GM18907 (cell line): ENCODE results near the gene MRM3.
"Not testable (repeated sequence)": the region's sequence is repeated elsewhere in the genome, so short reads cannot be mapped to it uniquely, and the experiment has no call there.

ENCODE experiments used
- ATAC-seq: cut with Tn5 transposase; IDR thresholded peaks from one replicate; pipeline ENCODE4 v1.9.1; 2021; ENCODE audit warnings: mild to moderate bottlenecking, moderate library complexity; ENCODE audit not compliant: unreplicated experiment

MRM3 gene

DNA sequence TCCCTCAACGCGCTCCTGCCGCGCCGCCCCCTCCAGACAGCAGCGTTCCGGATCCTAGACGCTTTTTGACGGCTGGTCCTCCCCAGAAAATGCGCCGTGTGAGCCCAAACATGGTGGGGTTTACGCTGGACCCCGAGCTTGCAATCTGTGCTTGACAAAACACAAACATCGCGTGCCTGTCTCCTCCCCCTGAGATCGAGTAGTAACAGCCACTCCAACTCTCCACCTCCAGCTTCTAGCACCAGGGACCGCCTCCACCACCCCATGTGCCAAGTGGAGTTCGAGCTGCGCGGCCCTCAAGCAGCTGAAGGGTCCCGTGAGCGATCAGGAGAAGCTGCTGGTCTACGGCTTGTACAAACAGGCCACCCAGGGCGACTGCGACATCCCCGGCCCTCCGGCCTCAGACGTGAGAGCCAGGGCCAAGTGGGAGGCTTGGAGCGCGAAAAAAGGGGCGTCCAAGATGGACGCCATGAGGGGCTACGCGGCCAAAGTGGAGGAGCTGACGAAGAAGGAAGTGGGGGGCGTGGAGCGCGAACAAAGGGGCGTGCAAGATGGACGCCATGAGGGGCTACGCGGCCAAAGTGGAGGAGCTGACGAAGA lies 29.4 kb upstream of the MRM3 start:
- no peak for ATAC-seq

DNA sequence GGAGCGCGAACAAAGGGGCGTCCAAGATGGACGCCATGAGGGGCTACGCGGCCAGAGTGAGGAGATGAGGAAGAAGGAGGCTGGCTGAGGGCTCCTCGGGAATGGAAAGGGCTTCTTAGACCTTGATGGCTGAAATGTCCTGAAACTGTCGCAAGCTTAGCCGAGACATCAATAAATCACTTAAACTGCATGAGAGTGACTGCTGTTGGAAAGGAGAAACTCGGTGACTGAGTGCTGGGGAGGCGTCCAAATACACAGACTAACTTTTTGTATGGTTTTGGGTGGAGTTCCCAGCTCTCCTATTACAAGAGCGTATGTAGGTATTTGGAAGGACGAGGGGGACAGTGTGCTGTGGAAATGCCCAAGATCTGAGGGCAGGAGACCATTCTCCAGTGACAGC lies 28.7 kb upstream of the MRM3 start:
- no peak for ATAC-seq

DNA sequence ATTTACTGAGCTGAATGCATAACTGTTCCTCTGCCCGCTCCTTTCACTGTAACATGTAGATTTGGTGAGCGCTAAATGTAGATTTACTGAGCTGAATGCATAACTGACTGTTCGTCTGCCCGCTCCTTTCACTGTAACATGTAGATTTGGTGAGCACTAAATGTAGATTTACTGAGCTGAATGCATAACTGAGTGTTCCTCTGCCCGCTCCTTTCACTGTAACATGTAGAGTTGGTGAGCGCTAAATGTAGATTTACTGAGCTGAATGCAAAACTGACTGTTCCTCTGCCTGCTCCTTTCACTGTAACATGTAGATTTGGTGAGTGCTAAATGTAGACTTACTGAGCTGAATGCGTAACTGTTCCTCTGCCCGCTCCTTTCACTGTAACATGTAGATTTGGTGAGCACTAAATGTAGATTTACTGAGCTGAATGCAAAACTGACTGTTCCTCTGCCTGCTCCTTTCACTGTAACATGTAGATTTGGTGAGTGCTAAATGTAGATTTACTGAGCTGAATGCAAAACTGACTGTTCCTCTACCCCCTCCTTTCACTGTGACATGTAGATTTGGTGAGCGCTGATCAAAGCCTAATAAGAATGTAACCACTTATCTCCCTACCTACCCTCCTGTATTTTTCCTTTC lies 26.7 kb upstream of the MRM3 start:
- ATAC-seq, result not testable (repeated sequence)

DNA sequence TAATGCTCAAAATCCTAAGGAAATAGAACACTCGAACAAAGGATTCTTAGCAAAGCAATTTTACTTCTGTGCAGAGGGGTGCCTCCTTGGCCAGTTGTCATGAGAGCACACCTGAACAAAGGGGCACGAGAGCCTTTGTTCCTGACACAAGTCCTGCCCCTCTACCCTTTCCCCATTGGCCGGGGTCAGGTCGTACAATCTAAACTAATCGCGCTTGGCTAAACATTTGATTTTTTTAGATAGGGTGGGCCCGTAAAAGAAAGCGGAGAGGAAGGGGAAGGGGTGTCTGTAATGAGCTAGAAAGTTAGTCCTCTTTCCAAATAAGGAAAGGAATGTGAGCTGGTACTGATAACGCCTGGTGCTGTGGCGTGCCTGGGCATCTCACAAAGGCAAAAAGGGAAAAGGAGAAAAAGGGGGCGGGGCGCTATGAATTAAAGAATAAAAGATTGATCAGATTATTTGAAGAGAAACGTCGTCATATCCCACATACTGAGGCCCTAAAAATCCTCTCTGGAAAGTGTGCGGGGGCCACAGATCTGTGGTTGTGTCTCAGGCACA lies 26.1 kb upstream of the MRM3 start:
- not testable (repeated sequence) for ATAC-seq

DNA sequence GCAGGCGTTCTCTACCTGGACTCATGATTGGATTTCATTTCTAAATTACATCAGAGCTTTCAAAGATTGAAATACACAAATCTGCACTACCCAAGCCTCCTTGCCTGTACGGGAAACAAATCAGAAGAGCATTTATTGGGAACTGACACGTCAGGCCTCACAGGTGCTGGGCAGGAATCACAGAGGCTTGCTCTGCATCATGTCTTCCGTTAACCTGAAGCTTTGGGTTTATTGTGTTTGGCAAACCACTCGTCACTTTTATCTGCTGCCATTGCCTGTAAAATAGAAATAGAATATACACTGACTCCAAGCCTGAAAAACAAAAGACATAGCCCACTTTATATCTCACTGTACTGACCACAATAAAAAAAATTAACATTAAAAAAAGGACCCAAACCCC lies 22.2 kb upstream of the MRM3 start:
- ATAC-seq, result no peak

DNA sequence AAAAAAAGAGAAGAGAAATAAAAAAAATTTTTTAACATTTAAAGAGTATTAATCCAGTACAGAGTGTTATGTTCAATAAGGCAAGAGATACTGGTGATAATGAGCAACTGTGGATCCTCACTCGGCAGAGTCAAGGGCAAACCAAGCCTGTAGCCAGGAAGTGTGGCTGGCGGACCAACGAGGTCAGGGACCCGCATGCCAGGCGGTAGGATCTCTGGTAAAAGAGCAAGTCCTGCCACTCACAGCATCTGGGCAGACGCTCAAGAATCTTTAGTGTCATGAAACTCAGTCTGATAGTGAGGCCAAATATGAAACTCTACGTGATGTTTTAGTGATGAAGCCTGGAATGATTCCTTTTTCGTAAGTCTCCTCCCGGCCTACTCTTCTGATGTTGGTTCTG lies 21.8 kb upstream of the MRM3 start:
- no peak for ATAC-seq

DNA sequence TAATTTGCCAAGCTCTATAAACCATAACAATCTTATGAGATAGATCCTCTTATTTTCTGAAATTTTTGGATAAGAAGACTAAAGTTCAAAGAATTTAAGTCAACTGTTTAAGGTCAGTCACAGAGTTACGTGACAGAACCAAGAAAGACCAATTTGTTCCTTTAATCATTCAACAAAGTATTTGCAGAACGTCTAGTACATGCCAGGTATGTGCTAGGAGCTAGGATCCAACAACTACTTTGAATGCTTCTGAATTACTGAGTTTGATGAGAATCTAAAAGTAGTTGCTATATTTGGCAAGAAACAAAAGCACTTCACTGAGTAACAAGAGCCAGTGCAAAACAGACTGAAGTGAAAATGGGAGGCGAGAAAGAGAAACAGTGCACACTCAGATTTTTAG lies 15.1 kb upstream of the MRM3 start:
- no peak for ATAC-seq

DNA sequence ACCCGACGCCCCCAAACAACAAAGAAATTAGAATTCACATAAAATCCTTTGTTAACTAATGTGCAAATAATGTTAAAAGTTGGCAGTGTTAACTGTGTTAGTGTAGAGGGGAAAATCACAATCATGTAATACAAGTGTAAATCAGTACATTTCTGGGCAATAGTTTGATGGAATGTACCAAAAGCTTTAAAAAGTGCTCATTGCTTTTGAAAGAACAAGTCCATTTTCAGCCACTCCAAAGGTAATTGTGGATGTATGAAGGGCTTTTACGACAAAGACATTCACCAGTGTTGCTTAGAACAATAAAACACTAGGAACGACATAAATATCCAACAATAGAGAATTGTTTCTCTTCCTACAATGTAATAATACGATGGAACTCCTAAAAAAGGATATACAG lies 9.1 kb upstream of the MRM3 start:
- no peak for ATAC-seq

DNA sequence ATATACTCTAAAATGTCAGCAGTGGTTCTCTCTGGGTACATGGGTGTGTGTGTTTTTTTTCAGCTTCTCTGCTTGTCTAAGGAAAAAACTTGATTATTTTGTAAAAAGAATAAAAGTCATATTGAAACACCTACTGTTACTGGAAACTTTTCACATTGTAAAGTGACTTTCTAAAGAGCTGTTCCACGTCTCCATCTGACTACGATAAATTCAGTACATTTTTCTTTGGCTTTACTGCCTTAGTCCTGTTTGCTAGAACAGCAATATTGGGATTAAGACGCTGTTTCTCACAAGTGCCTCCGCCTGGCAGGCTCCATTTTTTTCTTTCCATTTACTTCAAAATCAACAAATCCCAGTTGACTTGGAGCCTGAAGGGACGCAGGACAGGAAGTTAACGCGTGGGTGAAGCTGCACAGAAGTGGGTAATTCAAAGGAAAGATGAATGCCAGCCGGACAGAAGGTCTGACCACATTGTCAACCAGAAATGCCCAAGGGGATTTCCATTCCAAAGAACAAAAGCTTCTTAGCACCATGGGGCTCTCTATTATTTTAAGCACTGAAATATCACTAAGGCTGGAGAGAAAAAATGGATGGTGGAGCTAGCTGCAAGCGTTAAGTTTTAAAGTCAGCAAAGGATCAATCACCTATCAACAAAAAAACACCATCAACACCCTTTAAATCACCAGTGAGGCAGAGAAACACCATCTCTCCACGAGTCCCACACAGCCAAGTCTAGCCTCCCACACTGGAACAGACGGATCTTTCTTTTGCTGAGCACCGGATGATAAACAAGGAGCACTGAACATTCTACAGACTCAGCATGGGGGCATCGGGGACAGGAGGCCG lies 8.5 kb upstream of the MRM3 start:
- ATAC-seq, result no peak

DNA sequence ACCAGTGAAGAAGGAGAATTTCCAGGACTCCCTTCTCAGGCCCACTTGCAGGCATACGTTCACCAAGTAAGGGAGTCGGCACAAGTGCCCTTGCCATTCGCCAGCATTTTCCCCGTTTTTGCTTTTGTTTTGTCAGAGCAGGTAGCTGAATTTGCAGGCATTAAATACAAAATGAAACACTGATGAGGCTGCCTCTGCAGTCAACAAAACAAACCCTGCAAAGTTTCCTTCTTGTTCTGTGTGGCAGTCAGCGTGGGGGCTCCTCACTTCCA lies 7.9 kb upstream of the MRM3 start:
- ATAC-seq, result no peak

DNA sequence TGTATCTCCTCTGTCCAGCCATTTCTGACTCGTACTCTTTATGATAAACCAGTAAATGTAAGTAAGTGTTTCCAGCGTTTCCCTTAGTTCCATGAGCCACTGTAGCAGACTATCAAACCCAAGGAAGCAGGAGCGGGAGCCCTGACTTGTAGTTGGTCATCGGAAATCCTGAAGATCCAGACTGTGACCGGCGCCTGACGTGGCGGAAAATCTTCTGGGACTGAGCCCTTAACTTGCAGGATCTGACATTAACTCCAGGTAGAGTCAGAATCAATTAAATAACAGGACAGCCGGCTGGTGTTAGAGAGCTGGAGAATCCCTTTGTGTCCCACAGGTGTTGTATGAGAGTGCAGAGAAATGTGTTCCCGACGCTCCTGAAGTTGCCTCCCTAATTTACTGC lies 4.1 kb upstream of the MRM3 start:
- no peak for ATAC-seq

DNA sequence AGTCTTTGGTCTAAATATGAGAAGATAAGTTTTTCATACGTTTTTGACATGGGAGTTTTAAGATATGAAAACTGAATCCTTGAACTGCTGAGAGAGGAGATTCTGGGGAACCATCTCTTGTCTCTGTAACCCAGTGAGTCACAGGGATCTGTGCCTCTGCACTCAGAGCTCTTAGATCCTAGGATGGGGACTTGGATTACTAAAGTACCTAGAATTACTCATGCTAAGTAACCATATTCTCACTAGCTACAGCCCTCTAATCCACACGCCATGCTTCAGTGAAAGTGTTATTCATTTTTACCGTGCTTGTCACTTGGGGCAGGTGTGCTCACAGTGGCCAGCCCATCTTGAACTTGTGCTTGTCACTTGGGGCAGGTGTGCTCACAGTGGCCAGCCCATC lies 2.0 kb downstream of the MRM3 start:
- ATAC-seq, result no peak

DNA sequence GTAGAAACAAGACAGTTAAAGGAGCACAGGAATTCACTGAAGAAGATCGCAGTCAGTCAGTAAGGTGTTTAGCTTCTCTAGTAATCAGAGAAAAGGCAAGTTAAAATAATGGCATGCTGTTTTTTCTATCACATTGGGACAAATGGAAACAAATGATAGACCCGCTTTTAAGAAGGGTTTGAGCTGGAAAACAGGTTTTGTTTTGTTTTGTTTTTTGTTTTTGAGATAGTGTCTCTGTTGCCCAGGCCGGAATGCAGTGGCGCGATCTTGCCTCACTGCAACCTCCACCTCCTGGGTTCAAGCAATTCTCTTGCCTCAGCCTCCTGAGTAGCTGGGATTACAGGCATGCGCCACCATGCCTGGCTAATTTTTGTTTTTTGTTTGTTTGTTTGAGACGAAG lies 3.7 kb downstream of the MRM3 start:
- not testable (repeated sequence) for ATAC-seq

DNA sequence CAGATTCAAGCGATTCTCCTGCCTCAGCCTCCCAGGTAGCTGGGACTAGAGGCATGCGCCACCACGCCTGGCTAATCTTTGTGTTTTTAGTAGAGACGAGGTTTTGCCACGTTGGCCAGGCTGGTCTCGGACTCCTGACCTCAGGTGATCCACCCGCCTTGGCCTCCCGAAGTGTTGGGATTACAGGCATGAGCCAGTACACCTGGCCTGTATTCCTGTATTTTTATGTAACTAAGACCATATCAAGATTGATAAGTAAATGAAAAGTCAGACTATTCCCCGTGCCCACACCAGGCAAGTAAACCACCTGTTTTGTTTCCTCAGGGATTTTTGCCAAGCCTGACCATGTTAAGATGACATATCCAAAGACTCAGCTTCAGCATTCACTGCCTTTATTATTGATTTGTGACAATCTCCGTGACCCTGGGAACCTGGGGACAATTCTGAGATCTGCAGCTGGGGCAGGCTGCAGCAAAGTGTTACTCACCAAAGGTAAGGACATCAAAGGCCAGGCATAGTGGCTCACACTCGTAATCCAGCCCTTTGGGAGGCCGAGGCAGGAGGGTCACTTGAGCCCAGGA lies 5.6 kb downstream of the MRM3 start:
- no peak for ATAC-seq

DNA sequence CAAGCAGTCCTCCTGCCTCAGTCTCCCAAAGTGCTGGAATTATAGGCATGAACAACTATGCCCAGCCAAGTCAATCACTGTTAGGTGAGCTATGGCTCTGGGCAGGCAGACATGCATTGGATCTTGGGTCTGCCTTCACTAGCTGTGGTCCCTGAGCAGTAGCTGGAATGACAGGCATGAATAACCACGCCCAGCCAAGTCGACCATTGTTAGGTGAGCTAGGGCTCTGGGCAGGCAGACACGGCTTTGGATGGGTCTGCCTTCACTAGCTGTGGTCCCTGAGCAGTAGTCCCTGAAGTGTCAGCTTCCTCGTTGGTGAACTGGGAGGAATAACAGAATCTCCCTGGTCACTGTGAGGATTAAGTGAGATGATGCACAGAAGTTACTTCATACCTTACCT lies 6.4 kb downstream of the MRM3 start:
- ATAC-seq, result no peak

DNA sequence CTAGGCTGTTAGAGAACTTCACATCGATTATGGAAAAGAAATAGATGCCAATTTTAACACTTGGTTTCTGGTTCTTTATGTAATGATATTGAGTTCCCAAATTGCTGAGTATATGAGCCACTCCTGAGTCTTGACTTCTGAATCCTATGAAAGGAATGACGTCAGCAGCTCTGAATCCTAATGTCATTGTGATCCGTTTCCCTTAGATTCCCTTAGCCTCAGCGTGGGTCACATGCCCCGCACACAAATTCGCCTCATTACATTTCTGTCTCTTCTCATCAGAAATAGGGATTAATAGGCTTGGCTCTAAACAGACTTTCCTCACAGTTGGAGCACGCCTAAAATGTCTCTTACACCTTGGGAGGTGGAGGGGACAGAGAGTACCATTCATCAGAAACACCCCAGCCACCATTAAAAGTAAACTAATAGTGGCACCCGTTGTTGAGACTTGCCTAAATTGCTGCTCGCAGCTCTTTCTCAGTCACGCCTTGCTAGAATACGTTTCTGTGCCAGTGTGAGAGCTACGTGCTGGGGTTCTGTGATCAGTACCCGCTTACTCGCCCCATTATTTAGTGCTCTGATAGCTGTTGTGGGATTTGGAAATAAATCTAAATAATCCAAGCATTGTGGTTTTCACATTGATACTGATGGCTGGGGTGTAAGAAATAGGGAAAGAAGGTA lies 7.1 kb downstream of the MRM3 start:
- no peak for ATAC-seq

DNA sequence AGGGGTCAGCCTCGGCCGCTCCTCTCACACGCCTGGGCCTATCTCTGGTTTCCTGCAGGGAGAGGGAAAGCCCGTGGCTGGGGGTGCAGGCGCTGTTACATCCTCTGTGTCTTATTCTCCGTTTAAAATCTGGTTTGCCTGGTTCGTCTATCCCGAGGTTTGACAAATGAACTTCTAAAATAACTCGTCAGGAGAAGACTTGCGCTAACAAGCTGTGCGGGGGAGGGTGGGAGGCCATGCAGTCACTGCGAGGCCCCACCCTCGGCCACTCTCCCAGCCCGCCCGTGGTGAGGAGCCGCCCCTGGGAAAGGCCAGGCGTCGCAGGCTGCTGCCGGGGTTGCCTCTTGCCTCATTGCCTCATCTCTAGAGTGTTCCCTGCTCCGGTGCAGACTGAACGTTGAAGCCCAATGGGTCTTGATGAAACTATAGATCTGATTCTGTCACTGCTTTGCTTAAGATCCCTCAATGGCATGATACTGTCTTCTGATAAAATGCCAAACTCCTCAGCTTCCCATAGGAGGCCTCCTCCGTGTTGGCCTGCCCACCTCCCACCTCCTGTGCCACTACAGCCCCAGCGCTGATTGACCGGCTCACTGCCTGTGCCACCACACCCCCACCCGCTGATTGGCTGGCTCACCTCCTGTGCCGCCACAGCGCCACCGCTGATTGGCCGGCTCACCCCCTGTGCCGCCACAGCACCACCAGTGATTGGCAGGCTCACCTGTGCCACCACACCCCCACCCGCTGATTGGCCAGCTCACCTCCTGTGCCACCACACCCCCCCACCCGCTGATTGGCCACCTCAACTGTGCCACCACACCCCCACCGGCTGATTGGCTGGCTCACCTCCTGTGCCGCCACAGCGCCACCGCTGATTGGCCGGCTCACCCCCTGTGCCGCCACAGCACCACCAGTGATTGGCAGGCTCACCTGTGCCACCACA lies 8.0 kb downstream of the MRM3 start:
- ATAC-seq, result not testable (repeated sequence)

DNA sequence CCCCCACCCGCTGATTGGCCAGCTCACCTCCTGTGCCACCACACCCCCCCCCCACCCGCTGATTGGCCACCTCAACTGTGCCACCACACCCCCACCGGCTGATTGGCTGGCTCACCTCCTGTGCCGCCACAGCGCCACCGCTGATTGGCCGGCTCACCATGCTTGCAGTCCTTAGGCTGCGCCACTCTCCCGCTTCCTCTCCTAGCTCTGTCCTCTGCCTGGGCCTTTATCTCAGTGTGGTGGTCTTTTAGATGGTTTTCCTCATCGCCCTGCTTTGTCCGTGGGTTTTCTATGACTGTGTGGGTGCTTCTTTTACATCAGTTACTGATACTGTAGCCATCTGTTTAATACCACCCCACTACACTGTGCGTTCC lies 8.7 kb downstream of the MRM3 start:
- not testable (repeated sequence) for ATAC-seq

DNA sequence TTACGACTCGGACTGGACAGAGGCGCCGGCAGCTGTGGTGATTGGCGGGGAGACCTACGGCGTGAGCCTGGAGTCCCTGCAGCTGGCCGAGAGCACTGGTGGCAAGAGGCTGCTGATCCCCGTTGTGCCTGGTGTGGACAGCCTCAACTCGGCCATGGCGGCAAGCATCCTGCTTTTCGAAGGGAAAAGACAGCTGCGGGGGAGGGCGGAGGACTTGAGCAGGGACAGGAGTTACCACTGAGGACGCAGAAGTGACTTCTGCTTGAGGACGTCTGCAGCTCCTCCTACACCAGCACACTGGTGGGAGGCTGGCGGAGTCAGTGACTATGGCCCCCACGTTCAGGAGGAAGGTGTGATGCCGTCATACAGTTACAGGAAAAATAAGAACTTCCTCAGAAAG lies 9.7 kb downstream of the MRM3 start:
- ATAC-seq, result no peak

DNA sequence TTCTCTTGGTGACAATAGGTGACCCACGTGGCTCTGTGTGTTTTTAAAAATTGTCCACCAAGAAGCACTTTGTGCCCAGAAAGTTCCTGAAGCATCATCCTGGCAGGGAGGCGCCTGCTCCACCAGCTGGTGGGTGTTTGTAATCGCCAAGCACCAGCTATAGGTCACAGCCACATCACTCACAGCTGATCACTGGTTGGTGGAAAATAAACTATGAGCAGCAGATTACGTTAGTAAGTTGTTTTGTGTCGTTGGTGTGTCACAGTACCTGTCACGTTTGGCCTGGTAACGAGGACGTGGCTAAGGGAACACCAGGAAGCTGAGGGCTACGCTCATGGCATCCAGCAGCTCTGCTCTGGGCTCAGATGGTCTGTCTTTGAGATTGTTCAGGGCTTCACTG lies 10.1 kb downstream of the MRM3 start:
- ATAC-seq, result no peak
